ENCODE measurements around the gene TM2D3.

- TF ChIP-seq, protein P1, sequence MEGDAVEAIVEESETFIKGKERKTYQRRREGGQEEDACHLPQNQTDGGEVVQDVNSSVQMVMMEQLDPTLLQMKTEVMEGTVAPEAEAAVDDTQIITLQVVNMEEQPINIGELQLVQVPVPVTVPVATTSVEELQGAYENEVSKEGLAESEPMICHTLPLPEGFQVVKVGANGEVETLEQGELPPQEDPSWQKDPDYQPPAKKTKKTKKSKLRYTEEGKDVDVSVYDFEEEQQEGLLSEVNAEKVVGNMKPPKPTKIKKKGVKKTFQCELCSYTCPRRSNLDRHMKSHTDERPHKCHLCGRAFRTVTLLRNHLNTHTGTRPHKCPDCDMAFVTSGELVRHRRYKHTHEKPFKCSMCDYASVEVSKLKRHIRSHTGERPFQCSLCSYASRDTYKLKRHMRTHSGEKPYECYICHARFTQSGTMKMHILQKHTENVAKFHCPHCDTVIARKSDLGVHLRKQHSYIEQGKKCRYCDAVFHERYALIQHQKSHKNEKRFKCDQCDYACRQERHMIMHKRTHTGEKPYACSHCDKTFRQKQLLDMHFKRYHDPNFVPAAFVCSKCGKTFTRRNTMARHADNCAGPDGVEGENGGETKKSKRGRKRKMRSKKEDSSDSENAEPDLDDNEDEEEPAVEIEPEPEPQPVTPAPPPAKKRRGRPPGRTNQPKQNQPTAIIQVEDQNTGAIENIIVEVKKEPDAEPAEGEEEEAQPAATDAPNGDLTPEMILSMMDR (IDR thresholded peaks at IDR 0.05; ENCODE audit: low read depth, low read length, missing input control), result no peak
- no peak for TF ChIP-seq FOXA1 (IDR thresholded peaks at IDR 0.05)
- TF ChIP-seq, protein P2, sequence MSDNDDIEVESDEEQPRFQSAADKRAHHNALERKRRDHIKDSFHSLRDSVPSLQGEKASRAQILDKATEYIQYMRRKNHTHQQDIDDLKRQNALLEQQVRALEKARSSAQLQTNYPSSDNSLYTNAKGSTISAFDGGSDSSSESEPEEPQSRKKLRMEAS (IDR thresholded peaks at IDR 0.05), result no peak
- no peak for TF ChIP-seq RAD21 (IDR thresholded peaks at IDR 0.05)
- no peak for TF ChIP-seq TAF1 (conservative IDR thresholded peaks at IDR 0.05)
- TF ChIP-seq NR2F2 (IDR thresholded peaks at IDR 0.05), result no peak
- TF ChIP-seq YY1 (IDR thresholded peaks at IDR 0.05), result no peak
- TF ChIP-seq JUND (IDR thresholded peaks at IDR 0.05), result no peak
- no peak for TF ChIP-seq EGR1 (IDR thresholded peaks at IDR 0.05; ENCODE audit: low read depth in 2 of 2)
- TF ChIP-seq GABPA (IDR thresholded peaks at IDR 0.05 in 1 of 2, conservative IDR thresholded peaks at IDR 0.05 in 1 of 2), result no peak
- TF ChIP-seq ATF3 (IDR thresholded peaks at IDR 0.05), result no peak
Observed at GRCh38 chr15:101675015-101675414, 22.8 kb upstream of the TM2D3 start.
